Measurements from ENCODE around the gene CYSRT1.

The CYSRT1 gene

DNA sequence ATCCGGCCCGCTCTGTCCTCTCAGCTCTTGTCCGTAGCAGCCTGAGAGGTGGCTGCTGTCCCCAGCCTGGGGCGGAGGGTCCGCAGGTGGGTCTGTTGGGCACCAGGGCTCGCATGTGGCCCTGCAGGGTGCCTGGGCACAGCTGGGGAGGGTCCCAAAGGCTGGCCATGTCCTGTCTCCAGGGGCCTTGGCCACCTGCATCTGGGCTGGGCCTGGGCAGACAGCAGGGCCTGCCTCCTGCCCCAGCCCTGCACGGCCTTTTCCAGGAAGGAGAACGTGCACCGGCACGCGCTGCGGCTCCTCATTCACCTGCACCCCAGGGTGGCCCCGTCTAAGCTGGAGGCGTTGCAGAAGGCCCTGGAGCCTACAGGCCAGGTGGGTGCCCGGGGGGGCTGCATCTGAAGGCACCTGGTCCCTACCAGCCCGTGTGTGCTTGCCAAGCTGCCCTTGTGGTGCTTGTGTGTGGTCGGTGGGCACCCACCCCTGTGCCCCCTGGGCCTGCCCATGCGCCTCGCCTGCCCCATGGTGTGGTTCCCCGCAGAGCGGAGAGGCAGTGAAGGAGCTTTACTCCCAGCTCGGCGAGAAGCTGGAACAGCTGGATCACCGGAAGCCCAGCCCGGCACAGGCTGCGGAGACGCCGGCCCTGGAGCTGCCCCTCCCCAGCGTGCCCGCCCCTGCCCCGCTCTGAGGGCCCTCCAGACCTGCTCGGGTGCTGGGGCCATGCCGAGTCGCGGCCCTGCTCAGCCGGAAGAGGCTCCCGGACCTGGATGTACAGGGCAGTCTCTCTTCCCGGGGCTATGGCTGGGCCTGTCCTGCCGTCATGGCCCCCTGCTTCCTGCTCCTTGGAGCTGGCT, 47.5 kb downstream of the CYSRT1 start:
- no peak for DNase-seq

- no peak for DNase-seq
Measured at GRCh38 chr9:137273095-137273490, 48.1 kb downstream of the CYSRT1 start.

GRCh38 chr9:137273611-137274320, 48.8 kb downstream of the CYSRT1 start:
- DNase-seq = no peak

- no peak for DNase-seq
Measured at GRCh38 chr9:137275203-137275587, 50.2 kb downstream of the CYSRT1 start.

Measured in T-helper 1 cell (primary cell).